ENCODE data around the gene TOMM7. TPM values are rescaled to one million over a fixed set of nuclear protein-coding genes. Genes with fewer than 3 reads are reported as not detected.

TOMM7 gene
- 326 to 1,131 TPM (median 342 TPM) in 5 replicates for total RNA-seq (2022; extraction: Qiagen RNA extraction)

GRCh38 chr7:22822486-22823141, at the start of gene TOMM7:
TOMM7 (minus strand) TSS chr7:22822849; CDS start chr7:22822779, 70 bp downstream.

Other genes with a start within 250 kb of the TOMM7 start
- 0.40 to 1.6 TPM (median 0.66 TPM) in 5 replicates for gene IL6, start 95.6 kb downstream of the TOMM7 start, total RNA-seq (2022; extraction: Qiagen RNA extraction)
- gene HYCC1, start 191.3 kb upstream of the TOMM7 start, total RNA-seq (2022; extraction: Qiagen RNA extraction), result 16.5 to 24.8 TPM (median 21.5 TPM) in 5 replicates

All from A549 treated with dexamethasone at 1 μM for 4 hours (cell line).